GM19023 (cell line): Measurements from ENCODE around the gene RMP24.

ENCODE experiments used
- ATAC-seq: cut with Tn5 transposase; IDR thresholded peaks from one replicate; pipeline ENCODE4 v1.9.1; 2021; ENCODE audit warnings: mild to moderate bottlenecking, moderate library complexity; ENCODE audit not compliant: unreplicated experiment

The RMP24 gene

GRCh38 chr18:36025025-36025424 lies 52.5 kb downstream of the RMP24 start:
- no peak for ATAC-seq

- ATAC-seq, result no peak
These were observed 56.4 kb downstream of the RMP24 start for GRCh38 chr18:36028859-36029258.
